ENCODE data around the gene SSR4.

DNA sequence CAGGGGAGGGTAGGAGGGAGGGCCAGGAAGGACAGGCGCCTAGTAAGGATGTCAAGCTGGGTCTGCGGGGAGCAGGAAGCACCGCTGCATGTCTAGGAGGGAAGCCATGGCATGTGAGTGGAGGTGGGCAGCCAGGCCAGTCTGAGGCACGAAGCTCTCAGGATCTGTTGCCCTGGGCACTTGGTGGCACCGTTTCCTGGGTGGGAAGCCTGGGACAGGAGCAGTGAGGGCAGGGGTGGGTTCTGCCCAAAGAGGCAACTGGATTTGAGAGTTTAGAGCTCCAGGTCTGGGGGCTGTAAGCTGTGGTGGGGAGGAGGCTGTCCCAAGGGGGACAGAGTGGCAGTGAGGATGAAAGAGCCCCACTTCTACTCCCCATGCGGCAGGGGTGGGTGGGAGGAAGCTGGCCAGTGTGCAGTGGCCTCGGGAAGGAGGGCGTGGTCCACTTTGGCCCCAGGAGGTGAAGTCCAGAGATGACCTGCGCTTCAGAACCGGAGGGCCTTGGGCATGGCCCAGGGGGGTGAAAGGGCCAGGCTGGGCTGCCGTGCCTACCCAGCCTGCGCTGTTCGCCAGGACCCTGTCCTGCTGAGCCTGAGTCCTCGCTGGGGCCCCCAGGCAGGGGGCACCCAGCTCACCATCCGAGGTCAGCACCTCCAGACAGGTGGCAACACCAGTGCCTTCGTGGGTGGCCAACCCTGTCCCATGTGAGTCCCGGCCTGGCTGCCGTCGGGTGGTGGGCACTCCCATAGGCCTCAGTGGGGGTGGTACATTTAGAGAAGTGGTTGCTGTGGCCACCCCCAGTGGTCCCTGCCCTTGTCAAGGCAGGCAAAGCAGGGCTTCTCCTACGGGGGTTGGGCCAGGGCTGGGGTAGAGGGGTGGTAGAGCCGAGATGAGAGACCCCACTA, 21.9 kb upstream of the SSR4 start:
- TF ChIP-seq, protein P1, sequence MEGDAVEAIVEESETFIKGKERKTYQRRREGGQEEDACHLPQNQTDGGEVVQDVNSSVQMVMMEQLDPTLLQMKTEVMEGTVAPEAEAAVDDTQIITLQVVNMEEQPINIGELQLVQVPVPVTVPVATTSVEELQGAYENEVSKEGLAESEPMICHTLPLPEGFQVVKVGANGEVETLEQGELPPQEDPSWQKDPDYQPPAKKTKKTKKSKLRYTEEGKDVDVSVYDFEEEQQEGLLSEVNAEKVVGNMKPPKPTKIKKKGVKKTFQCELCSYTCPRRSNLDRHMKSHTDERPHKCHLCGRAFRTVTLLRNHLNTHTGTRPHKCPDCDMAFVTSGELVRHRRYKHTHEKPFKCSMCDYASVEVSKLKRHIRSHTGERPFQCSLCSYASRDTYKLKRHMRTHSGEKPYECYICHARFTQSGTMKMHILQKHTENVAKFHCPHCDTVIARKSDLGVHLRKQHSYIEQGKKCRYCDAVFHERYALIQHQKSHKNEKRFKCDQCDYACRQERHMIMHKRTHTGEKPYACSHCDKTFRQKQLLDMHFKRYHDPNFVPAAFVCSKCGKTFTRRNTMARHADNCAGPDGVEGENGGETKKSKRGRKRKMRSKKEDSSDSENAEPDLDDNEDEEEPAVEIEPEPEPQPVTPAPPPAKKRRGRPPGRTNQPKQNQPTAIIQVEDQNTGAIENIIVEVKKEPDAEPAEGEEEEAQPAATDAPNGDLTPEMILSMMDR (IDR thresholded peaks at IDR 0.05) = no peak
- TF ChIP-seq POLR2AphosphoS5 (IDR thresholded peaks at IDR 0.05) = no peak
- TF ChIP-seq POLR2A (IDR thresholded peaks at IDR 0.05; ENCODE audit: low read depth) = no peak
